ENCODE data around the gene DEFB114.

The DEFB114 gene

DNA sequence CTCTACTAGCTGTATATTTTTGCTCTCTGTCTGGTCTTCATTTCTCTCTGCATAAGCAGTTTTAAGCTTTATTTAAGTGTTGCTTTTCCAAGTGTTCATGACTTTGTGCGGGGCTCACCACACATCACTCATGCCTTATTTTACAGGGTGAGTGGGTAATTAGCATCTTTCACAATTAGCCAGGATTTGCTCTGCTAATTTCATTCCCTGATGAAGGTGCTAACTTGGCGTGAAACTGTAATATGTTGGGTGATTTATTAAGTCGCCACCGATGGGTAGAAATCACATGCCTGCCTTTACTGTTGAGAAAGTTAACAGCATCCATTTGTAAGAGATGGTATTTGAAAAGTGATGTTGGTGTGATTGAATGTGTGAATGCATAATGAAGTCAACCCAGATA lies 44.7 kb downstream of the DEFB114 start:
- Histone ChIP-seq H3K27ac (replicated peaks) (no peak overlapping the region), H3K27me3 (ENCODE audit: insufficient read depth, poor library complexity, severe bottlenecking) (no peaks in the 10 kb centered on the region), H3K4me3 (replicated peaks; ENCODE audit: insufficient read depth, low read length) (no peak overlapping the region)
- DNase-seq (ENCODE audit: low read depth in 1 of 2, low spot score in 1 of 2), result no peak
- TF ChIP-seq GABPA (IDR thresholded peaks at IDR 0.05; ENCODE audit: low read depth) (no peak), POLR2AphosphoS5 (IDR thresholded peaks at IDR 0.05; ENCODE audit: low read depth) (no peak), REST (IDR thresholded peaks at IDR 0.05; ENCODE audit: insufficient replicate concordance, low read depth) (no peak), SPI1 (IDR thresholded peaks at IDR 0.05; ENCODE audit: borderline replicate concordance, low read depth) (no peak)
- TF ChIP-seq, protein P1, sequence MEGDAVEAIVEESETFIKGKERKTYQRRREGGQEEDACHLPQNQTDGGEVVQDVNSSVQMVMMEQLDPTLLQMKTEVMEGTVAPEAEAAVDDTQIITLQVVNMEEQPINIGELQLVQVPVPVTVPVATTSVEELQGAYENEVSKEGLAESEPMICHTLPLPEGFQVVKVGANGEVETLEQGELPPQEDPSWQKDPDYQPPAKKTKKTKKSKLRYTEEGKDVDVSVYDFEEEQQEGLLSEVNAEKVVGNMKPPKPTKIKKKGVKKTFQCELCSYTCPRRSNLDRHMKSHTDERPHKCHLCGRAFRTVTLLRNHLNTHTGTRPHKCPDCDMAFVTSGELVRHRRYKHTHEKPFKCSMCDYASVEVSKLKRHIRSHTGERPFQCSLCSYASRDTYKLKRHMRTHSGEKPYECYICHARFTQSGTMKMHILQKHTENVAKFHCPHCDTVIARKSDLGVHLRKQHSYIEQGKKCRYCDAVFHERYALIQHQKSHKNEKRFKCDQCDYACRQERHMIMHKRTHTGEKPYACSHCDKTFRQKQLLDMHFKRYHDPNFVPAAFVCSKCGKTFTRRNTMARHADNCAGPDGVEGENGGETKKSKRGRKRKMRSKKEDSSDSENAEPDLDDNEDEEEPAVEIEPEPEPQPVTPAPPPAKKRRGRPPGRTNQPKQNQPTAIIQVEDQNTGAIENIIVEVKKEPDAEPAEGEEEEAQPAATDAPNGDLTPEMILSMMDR (IDR thresholded peaks at IDR 0.05; ENCODE audit: insufficient read depth, low read length), result no peak

DNA sequence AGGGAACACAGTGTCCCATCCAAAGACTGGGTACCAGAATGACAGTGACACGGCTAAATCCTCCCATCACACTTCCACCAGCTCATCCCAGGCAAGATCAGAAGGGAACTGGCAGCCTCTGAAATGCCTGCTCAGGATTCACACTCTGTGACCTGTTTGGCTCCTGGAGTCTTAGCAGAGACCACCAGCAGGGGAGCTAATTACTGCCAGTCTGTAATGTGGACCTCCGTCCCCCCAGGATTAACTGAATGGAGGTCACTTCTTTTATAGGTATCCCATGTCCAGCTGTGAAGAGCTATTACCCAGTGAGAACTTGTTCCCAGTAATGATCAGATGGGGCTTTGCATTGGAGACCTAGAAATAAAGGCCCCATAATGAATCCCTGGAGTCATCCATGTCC lies 45.2 kb downstream of the DEFB114 start:
- no peak for DNase-seq (ENCODE audit: low read depth in 1 of 2, low spot score in 1 of 2)
- no peak for TF ChIP-seq POLR2AphosphoS5 (IDR thresholded peaks at IDR 0.05; ENCODE audit: low read depth)
- H3K27ac ChIP-seq (replicated peaks), result no peak overlapping the region
- H3K4me3 ChIP-seq (replicated peaks; ENCODE audit: insufficient read depth, low read length), result no peak overlapping the region
- no peaks in the 10 kb centered on the region for H3K27me3 ChIP-seq (ENCODE audit: insufficient read depth, poor library complexity, severe bottlenecking)

GRCh38 chr6:49915035-49915434 lies 48.9 kb downstream of the DEFB114 start:
- no peak overlapping the region for H3K4me3 ChIP-seq (replicated peaks; ENCODE audit: insufficient read depth, low read length)
- no peak for DNase-seq (ENCODE audit: low read depth in 1 of 2, low spot score in 1 of 2)

More at GRCh38 chr6:49915035-49915434, 48.9 kb downstream of the DEFB114 start:
- no peak for TF ChIP-seq SPI1 (IDR thresholded peaks at IDR 0.05; ENCODE audit: borderline replicate concordance, low read depth)
- TF ChIP-seq, protein P1 (IDR thresholded peaks at IDR 0.05; ENCODE audit: insufficient read depth, low read length), result no peak
- no peak for TF ChIP-seq GABPA (IDR thresholded peaks at IDR 0.05; ENCODE audit: low read depth)
- no peak for TF ChIP-seq POLR2AphosphoS5 (IDR thresholded peaks at IDR 0.05; ENCODE audit: low read depth)
- no peak for TF ChIP-seq REST (IDR thresholded peaks at IDR 0.05; ENCODE audit: insufficient replicate concordance, low read depth)
- no peaks in the 10 kb centered on the region for H3K27me3 ChIP-seq (ENCODE audit: insufficient read depth, poor library complexity, severe bottlenecking)
- no peak overlapping the region for H3K27ac ChIP-seq (replicated peaks)

Data from HL-60 (cell line).